HG03095 (cell line): ENCODE results near the gene CCDC30.

ENCODE experiments used
- ATAC-seq: cut with Tn5 transposase; IDR thresholded peaks from one replicate; pipeline ENCODE4 v1.9.1; 2021; ENCODE audit warnings: moderate library complexity; ENCODE audit not compliant: unreplicated experiment

The CCDC30 gene

GRCh38 chr1:42646056-42646455 lies 183.0 kb downstream of the CCDC30 start:
- no peak for ATAC-seq

- no peak for ATAC-seq
Measured at GRCh38 chr1:42657201-42657600, 194.1 kb downstream of the CCDC30 start.

- peak; percentile 97 for ATAC-seq
Measured at GRCh38 chr1:42657981-42658876, 195.1 kb downstream of the CCDC30 start, which contains the start of gene PPIH. Gene PPIH, plus strand, starts transcription at chr1:42658423. Its CDS starts 24 bp downstream, at chr1:42658447.

- ATAC-seq, result no peak
Measured at GRCh38 chr1:42658877-42659337, 195.8 kb downstream of the CCDC30 start.

GRCh38 chr1:42660907-42661500 lies 197.9 kb downstream of the CCDC30 start:
- ATAC-seq, result no peak

GRCh38 chr1:42669936-42670335 lies 206.8 kb downstream of the CCDC30 start:
- ATAC-seq, result no peak

- no peak for ATAC-seq
Measured at GRCh38 chr1:42670425-42670824, 207.3 kb downstream of the CCDC30 start.

- no peak for ATAC-seq
Measured at GRCh38 chr1:42674214-42674613, 211.1 kb downstream of the CCDC30 start.

GRCh38 chr1:42674682-42675081 lies 211.6 kb downstream of the CCDC30 start:
- no peak for ATAC-seq

GRCh38 chr1:42675467-42675866 lies 212.4 kb downstream of the CCDC30 start:
- ATAC-seq, result no peak

- no peak for ATAC-seq
Measured at GRCh38 chr1:42676534-42677087, 213.5 kb downstream of the CCDC30 start.

GRCh38 chr1:42679364-42679983 lies 216.4 kb downstream of the CCDC30 start:
- no peak for ATAC-seq

- no peak for ATAC-seq
Measured at GRCh38 chr1:42680055-42680454, 217.0 kb downstream of the CCDC30 start.

GRCh38 chr1:42680921-42681683 lies 218.0 kb downstream of the CCDC30 start:
- no peak for ATAC-seq

- ATAC-seq, result peak; percentile 79
Measured at GRCh38 chr1:42681741-42682483, 218.8 kb downstream of the CCDC30 start, which contains the start of gene YBX1. Gene YBX1, plus strand, starts transcription at chr1:42682418. Its CDS starts 148 bp downstream, at chr1:42682566.

GRCh38 chr1:42682484-42682738 lies 219.3 kb downstream of the CCDC30 start:
- peak; percentile 7 for ATAC-seq

GRCh38 chr1:42682739-42683531 lies 219.8 kb downstream of the CCDC30 start:
- peak; percentile 34 for ATAC-seq

- no peak for ATAC-seq
Measured at GRCh38 chr1:42684139-42684538, 221.1 kb downstream of the CCDC30 start.

- no peak for ATAC-seq
Measured at GRCh38 chr1:42686418-42686817, 223.3 kb downstream of the CCDC30 start.
